ENCODE measurements around the gene DDX52.

Gene DDX52

GRCh38 chr17:37604556-37604955 is 38.7 kb downstream of the DDX52 start:
- POLR2A ChIA-PET: no interaction called here
- TF ChIP-seq PKNOX1 (IDR thresholded peaks at IDR 0.05) (no peak), SUZ12 (IDR thresholded peaks at IDR 0.05) (no peak), FOXM1 (IDR thresholded peaks at IDR 0.05; ENCODE audit: borderline replicate concordance) (no peak), CTBP1 (IDR thresholded peaks at IDR 0.05; ENCODE audit: borderline replicate concordance) (no peak), TARDBP (IDR thresholded peaks at IDR 0.05) (no peak), ZNF384 (IDR thresholded peaks at IDR 0.05) (no peak), NFRKB (IDR thresholded peaks at IDR 0.05) (no peak), L3MBTL2 (conservative IDR thresholded peaks at IDR 0.05) (no peak), BHLHE40 (IDR thresholded peaks at IDR 0.05; ENCODE audit: borderline replicate concordance) (no peak), HDGF (IDR thresholded peaks at IDR 0.05; ENCODE audit: borderline replicate concordance) (no peak), ARNT (IDR thresholded peaks at IDR 0.05) (no peak), ELF4 (IDR thresholded peaks at IDR 0.05) (no peak), FOXK2 (IDR thresholded peaks at IDR 0.05) (no peak), LEF1 (IDR thresholded peaks at IDR 0.05; ENCODE audit: borderline replicate concordance) (no peak), FOXA1 (IDR thresholded peaks at IDR 0.05) (no peak), SP1 (IDR thresholded peaks at IDR 0.05) (no peak)
- DNase-seq (ENCODE audit: extremely low spot score): no peak
- CTCF ChIA-PET: interaction anchor here (1.0 kb wide), 1 partner anchor 76 kb away, joined by 5 read pairs; no protein-coding TSS in a partner anchor

- POLR2A ChIA-PET: interaction anchor here (2.5 kb wide), 1 partner anchor 11 kb away, joined by 12 read pairs; the partner anchor contains the start of gene SYNRG
- CTCF ChIA-PET: no interaction called here
Measured at GRCh38 chr17:37598145-37598544, 45.1 kb downstream of the DDX52 start.

GRCh38 chr17:37592291-37592690 is 51.0 kb downstream of the DDX52 start:
- TF ChIP-seq SUZ12 (IDR thresholded peaks at IDR 0.05) (no peak), BHLHE40 (IDR thresholded peaks at IDR 0.05; ENCODE audit: borderline replicate concordance) (no peak), SP1 (IDR thresholded peaks at IDR 0.05) (no peak), HDGF (IDR thresholded peaks at IDR 0.05; ENCODE audit: borderline replicate concordance) (no peak)
- ChIA-PET POLR2A (no interaction called here), CTCF (interaction anchor here (1.1 kb wide), 1 partner anchor 23 kb away, joined by 3 read pairs; no protein-coding TSS in a partner anchor)
- no peak for DNase-seq (ENCODE audit: extremely low spot score)

More at GRCh38 chr17:37598145-37598544, 45.1 kb downstream of the DDX52 start:
- DNase-seq (ENCODE audit: extremely low spot score): no peak
- TF ChIP-seq PKNOX1 (IDR thresholded peaks at IDR 0.05) (no peak), CTBP1 (IDR thresholded peaks at IDR 0.05; ENCODE audit: borderline replicate concordance) (no peak), LEF1 (IDR thresholded peaks at IDR 0.05; ENCODE audit: borderline replicate concordance) (no peak), FOXM1 (IDR thresholded peaks at IDR 0.05; ENCODE audit: borderline replicate concordance) (no peak), ZNF384 (IDR thresholded peaks at IDR 0.05) (no peak), L3MBTL2 (conservative IDR thresholded peaks at IDR 0.05) (no peak), FOXK2 (IDR thresholded peaks at IDR 0.05) (no peak), ELF4 (IDR thresholded peaks at IDR 0.05) (no peak), NFRKB (IDR thresholded peaks at IDR 0.05) (no peak), SP1 (IDR thresholded peaks at IDR 0.05) (no peak), SUZ12 (IDR thresholded peaks at IDR 0.05) (no peak), TARDBP (IDR thresholded peaks at IDR 0.05) (no peak), ARNT (IDR thresholded peaks at IDR 0.05) (no peak), HDGF (IDR thresholded peaks at IDR 0.05; ENCODE audit: borderline replicate concordance) (no peak), FOXA1 (IDR thresholded peaks at IDR 0.05) (no peak), BHLHE40 (IDR thresholded peaks at IDR 0.05; ENCODE audit: borderline replicate concordance) (no peak)

GRCh38 chr17:37585066-37585465 is 58.2 kb downstream of the DDX52 start:
- CTCF ChIA-PET: no interaction called here
- POLR2A ChIA-PET: no interaction called here
- TF ChIP-seq FOXM1 (IDR thresholded peaks at IDR 0.05; ENCODE audit: borderline replicate concordance) (no peak), ARNT (IDR thresholded peaks at IDR 0.05) (no peak), PKNOX1 (IDR thresholded peaks at IDR 0.05) (no peak), LEF1 (IDR thresholded peaks at IDR 0.05; ENCODE audit: borderline replicate concordance) (no peak), HDGF (IDR thresholded peaks at IDR 0.05; ENCODE audit: borderline replicate concordance) (no peak), FOXA1 (IDR thresholded peaks at IDR 0.05) (no peak), NFRKB (IDR thresholded peaks at IDR 0.05) (no peak), TARDBP (IDR thresholded peaks at IDR 0.05) (no peak), ZNF384 (IDR thresholded peaks at IDR 0.05) (no peak), CTBP1 (IDR thresholded peaks at IDR 0.05; ENCODE audit: borderline replicate concordance) (no peak)
- DNase-seq (ENCODE audit: extremely low spot score): no peak

GRCh38 chr17:37576281-37576680 is 67.0 kb downstream of the DDX52 start:
- POLR2A ChIA-PET: no interaction called here
- TF ChIP-seq CTBP1 (IDR thresholded peaks at IDR 0.05; ENCODE audit: borderline replicate concordance) (no peak), TARDBP (IDR thresholded peaks at IDR 0.05) (no peak), SUZ12 (IDR thresholded peaks at IDR 0.05) (no peak), ARNT (IDR thresholded peaks at IDR 0.05) (no peak), ZNF384 (IDR thresholded peaks at IDR 0.05) (no peak), L3MBTL2 (conservative IDR thresholded peaks at IDR 0.05) (no peak), HDGF (IDR thresholded peaks at IDR 0.05; ENCODE audit: borderline replicate concordance) (no peak), ELF4 (IDR thresholded peaks at IDR 0.05) (no peak), FOXK2 (IDR thresholded peaks at IDR 0.05) (no peak), PKNOX1 (IDR thresholded peaks at IDR 0.05) (no peak), BHLHE40 (IDR thresholded peaks at IDR 0.05; ENCODE audit: borderline replicate concordance) (no peak)
- CTCF ChIA-PET: no interaction called here
- DNase-seq (ENCODE audit: extremely low spot score): no peak

GRCh38 chr17:37574427-37574826 is 68.8 kb downstream of the DDX52 start:
- TF ChIP-seq FOXA1 (IDR thresholded peaks at IDR 0.05) (no peak), ARNT (IDR thresholded peaks at IDR 0.05) (no peak), SP1 (IDR thresholded peaks at IDR 0.05) (no peak), ZNF384 (IDR thresholded peaks at IDR 0.05) (no peak), TARDBP (IDR thresholded peaks at IDR 0.05) (no peak), SUZ12 (IDR thresholded peaks at IDR 0.05) (no peak), HDGF (IDR thresholded peaks at IDR 0.05; ENCODE audit: borderline replicate concordance) (no peak), FOXM1 (IDR thresholded peaks at IDR 0.05; ENCODE audit: borderline replicate concordance) (no peak), NFRKB (IDR thresholded peaks at IDR 0.05) (no peak), PKNOX1 (IDR thresholded peaks at IDR 0.05) (no peak), ELF4 (IDR thresholded peaks at IDR 0.05) (no peak), LEF1 (IDR thresholded peaks at IDR 0.05; ENCODE audit: borderline replicate concordance) (no peak)
- ChIA-PET POLR2A (no interaction called here), CTCF (no interaction called here)
- DNase-seq (ENCODE audit: extremely low spot score): no peak

All from HEK293T (cell line).